Uterus (tissue), 2 donors: ENCODE results near the gene ITIH4.

Experiments
- CTCF ChIP-seq, 4 experiments: fragments of 200-600 bp in 2 of 4; fragments of 450-650 bp in 2 of 4; sonication (generic) in 2 of 4; IDR thresholded peaks; one replicate each; pipeline ENCODE4 v1.5.1; 2016 to 2019; ENCODE audit warnings: antibody characterized with exemption in 4 of 4, mild to moderate bottlenecking in 2 of 4, moderate library complexity in 1 of 4
- POLR2A ChIP-seq, 2 donors: fragments of 450-650 bp; IDR thresholded peaks; one replicate each; pipeline ENCODE4 v1.6.1; 2016; ENCODE audit warnings: antibody characterized with exemption in 2 of 2, mild to moderate bottlenecking in 1 of 2, moderate library complexity in 1 of 2

DNA sequence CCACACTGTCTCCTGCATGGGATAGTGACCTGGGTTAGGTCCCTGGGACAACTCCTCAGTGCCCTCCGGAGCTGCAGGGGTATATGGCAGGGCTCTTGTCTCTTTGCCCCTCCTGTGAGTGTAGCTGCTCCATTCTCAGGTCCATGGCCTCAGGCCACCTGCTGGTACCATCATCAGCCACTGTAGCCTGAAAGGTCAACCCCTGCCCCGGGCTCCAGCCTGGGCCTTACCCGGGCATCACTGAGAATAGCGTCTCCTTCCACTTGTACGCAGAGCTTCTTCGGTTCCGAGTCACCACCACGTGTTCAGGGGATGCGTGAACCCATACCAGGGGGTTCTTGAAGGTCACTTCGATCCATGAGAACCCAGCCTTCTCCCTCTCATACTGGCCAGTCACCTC, 13.8 kb downstream of the ITIH4 start:
- TF ChIP-seq CTCF (IDR thresholded peaks at IDR 0.05): no peak
- no peak for TF ChIP-seq POLR2A (IDR thresholded peaks at IDR 0.05)
